HepG2 (cell line): ENCODE results near the gene SRSF1. TPM values are rescaled to one million over a fixed set of nuclear protein-coding genes. Genes with fewer than 3 reads are reported as not detected.

Source experiments
- ARID4A ChIP-seq: sonication (generic); formaldehyde crosslinking; IDR thresholded peaks from 2 replicates; pipeline ENCODE4 v1.5.0; 2020; ENCODE audit warnings: mild to moderate bottlenecking, missing genetic modification reagents, borderline replicate concordance
- ESRRA ChIP-seq: sonication (generic); formaldehyde crosslinking; IDR thresholded peaks from 2 replicates; pipeline ENCODE4 v1.5.1; 2020; ENCODE audit warnings: mild to moderate bottlenecking, low read depth, missing genetic modification reagents
- HES4 ChIP-seq: sonication (generic); formaldehyde crosslinking; IDR thresholded peaks from 2 replicates; pipeline ENCODE4 v1.9.0; 2021; ENCODE audit warnings: mild to moderate bottlenecking, missing genetic modification reagents, borderline replicate concordance
- HMG20B ChIP-seq: conservative IDR thresholded peaks from 2 replicates; pipeline ENCODE4 v1.6.1; 2016; ENCODE audit warnings: missing genetic modification reagents, missing compliant biosample characterization
- HNRNPK ChIP-seq: fragments of 200-400 bp; formaldehyde crosslinking; IDR thresholded peaks from 2 replicates; pipeline ENCODE4 v1.6.1; 2018; ENCODE audit warnings: low read length, low read depth, moderate library complexity, mild to moderate bottlenecking; ENCODE audit not compliant: poor library complexity, severe bottlenecking
- SMC3 ChIP-seq: IDR thresholded peaks from 2 replicates; pipeline ENCODE4 v1.6.1; 2011; ENCODE audit warnings: low read length, improper control_type of control experiment
- SPEN ChIP-seq: sonication (generic); formaldehyde crosslinking; IDR thresholded peaks from 2 replicates; pipeline ENCODE4 v1.5.1; 2020; ENCODE audit warnings: low read depth, mild to moderate bottlenecking, missing genetic modification reagents
- WIZ ChIP-seq: sonication (generic); formaldehyde crosslinking; IDR thresholded peaks from 2 replicates; pipeline ENCODE4 v1.5.1; 2020; ENCODE audit warnings: mild to moderate bottlenecking, missing genetic modification reagents
- ZBTB14 ChIP-seq: sonication (generic); formaldehyde crosslinking; IDR thresholded peaks from 2 replicates; pipeline ENCODE4 v1.4.0; 2020; ENCODE audit warnings: missing genetic modification reagents
- ZBTB26 ChIP-seq: IDR thresholded peaks from 2 replicates; pipeline ENCODE4 v1.6.1; 2016; ENCODE audit warnings: missing compliant biosample characterization, missing genetic modification reagents, borderline replicate concordance
- ZC3H13 ChIP-seq: sonication (generic); formaldehyde crosslinking; IDR thresholded peaks from 2 replicates; pipeline ENCODE4 v1.8.1; 2023; ENCODE audit warnings: mild to moderate bottlenecking, missing genetic modification reagents, moderate library complexity
- ZNF207 ChIP-seq: fragments of 450-650 bp; IDR thresholded peaks from 2 replicates; pipeline ENCODE4 v1.6.1; 2016; ENCODE audit warnings: antibody characterized with exemption, borderline replicate concordance
- ZNF225 ChIP-seq: sonication (generic); formaldehyde crosslinking; IDR thresholded peaks from 2 replicates; pipeline ENCODE4 v1.4.0; 2020; ENCODE audit warnings: mild to moderate bottlenecking, missing genetic modification reagents
- ZNF382 ChIP-seq: sonication (generic); formaldehyde crosslinking; IDR thresholded peaks from 2 replicates; pipeline ENCODE4 v1.5.0; 2020; ENCODE audit warnings: missing genetic modification reagents, mild to moderate bottlenecking, borderline replicate concordance
- ZNF850 ChIP-seq: sonication (generic); formaldehyde crosslinking; conservative IDR thresholded peaks from 2 replicates; pipeline ENCODE4 v1.9.0; 2021; ENCODE audit warnings: mild to moderate bottlenecking, missing genetic modification reagents
- polyA plus RNA-seq, 8 experiments: library from polyadenylated mRNA; depleted of rRNA in 3 of 8; stranded (reverse) in 7 of 8; unstranded in 1 of 8; fragments of >200 nt; fragmentation: Illumina TruSeq in 4 of 8; extraction: Trizol in 4 of 8; gene quantifications; 2 replicates each; pipeline versions ENCODE4 v1.2.1 to v1.2.3, GENCODE V29; 2011 to 2016; ENCODE audit warnings: low read depth in 4 of 8, missing spikeins in 1 of 8, mixed read lengths in 1 of 8; ENCODE audit not compliant: insufficient read depth in 1 of 8
- total RNA-seq, 5 experiments: library from RNA; depleted of rRNA; stranded (reverse); fragments of >200 nt; fragmentation: Illumina TruSeq; extraction: Trizol; gene quantifications; 2 replicates each; pipeline ENCODE4 v1.2.3, GENCODE V29; 2016; ENCODE audit warnings: low read depth in 1 of 5
- TF ChIP-seq, protein P1 (sequence below): sonication (generic); formaldehyde crosslinking; IDR thresholded peaks from 2 replicates; pipeline ENCODE4 v1.4.0; 2020; ENCODE audit warnings: missing genetic modification reagents, borderline replicate concordance
- TF ChIP-seq, protein P2 (sequence below): sonication (generic); formaldehyde crosslinking; IDR thresholded peaks from 2 replicates; pipeline ENCODE4 v1.8.1; 2023; ENCODE audit warnings: missing genetic modification reagents, mild to moderate bottlenecking, borderline replicate concordance

The SRSF1 gene
- total and polyA plus RNA-seq, 2 of the 13 experiments (the other 11 are each of a cell fraction or from before 2014, with no cell fraction given), result 142 to 445 TPM

GRCh38 chr17:57987581-57988300, 19.3 kb downstream of the SRSF1 start, which contains the start of gene VEZF1 (continued):
- TF ChIP-seq, protein P1, sequence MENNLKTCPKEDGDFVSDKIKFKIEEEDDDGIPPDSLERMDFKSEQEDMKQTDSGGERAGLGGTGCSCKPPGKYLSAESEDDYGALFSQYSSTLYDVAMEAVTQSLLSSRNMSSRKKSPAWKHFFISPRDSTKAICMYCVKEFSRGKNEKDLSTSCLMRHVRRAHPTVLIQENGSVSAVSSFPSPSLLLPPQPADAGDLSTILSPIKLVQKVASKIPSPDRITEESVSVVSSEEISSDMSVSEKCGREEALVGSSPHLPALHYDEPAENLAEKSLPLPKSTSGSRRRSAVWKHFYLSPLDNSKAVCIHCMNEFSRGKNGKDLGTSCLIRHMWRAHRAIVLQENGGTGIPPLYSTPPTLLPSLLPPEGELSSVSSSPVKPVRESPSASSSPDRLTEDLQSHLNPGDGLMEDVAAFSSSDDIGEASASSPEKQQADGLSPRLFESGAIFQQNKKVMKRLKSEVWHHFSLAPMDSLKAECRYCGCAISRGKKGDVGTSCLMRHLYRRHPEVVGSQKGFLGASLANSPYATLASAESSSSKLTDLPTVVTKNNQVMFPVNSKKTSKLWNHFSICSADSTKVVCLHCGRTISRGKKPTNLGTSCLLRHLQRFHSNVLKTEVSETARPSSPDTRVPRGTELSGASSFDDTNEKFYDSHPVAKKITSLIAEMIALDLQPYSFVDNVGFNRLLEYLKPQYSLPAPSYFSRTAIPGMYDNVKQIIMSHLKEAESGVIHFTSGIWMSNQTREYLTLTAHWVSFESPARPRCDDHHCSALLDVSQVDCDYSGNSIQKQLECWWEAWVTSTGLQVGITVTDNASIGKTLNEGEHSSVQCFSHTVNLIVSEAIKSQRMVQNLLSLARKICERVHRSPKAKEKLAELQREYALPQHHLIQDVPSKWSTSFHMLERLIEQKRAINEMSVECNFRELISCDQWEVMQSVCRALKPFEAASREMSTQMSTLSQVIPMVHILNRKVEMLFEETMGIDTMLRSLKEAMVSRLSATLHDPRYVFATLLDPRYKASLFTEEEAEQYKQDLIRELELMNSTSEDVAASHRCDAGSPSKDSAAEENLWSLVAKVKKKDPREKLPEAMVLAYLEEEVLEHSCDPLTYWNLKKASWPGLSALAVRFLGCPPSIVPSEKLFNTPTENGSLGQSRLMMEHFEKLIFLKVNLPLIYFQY (CRISPR knock-in tag), result peak; percentile 45; the same call in 1 of the 2 replicates
- TF ChIP-seq ZBTB14 (CRISPR knock-in tag) (no peak), HNRNPK (peak; percentile 86), ARID4A (CRISPR knock-in tag) (peak; percentile 35; the same call in 1 of the 2 replicates), ZBTB26 (CRISPR knock-in tag) (peak; percentile 43; the same call in 1 of the 2 replicates), ESRRA (CRISPR knock-in tag) (no peak), ZC3H13 (CRISPR knock-in tag) (peak; percentile 7; the same call in 1 of the 2 replicates), ZNF225 (CRISPR knock-in tag) (peak; percentile 85), ZNF850 (CRISPR knock-in tag) (no peak), SMC3 (no peak), SPEN (CRISPR knock-in tag) (no peak; the same call in 1 of the 2 replicates), WIZ (no peak), HES4 (CRISPR knock-in tag) (no peak; the same call in 1 of the 2 replicates), HMG20B (CRISPR knock-in tag) (0 out of 2 replicates have a peak, but pooled peaks have one; percentile 19), ZNF382 (CRISPR knock-in tag) (no peak), ZNF207 (no peak)
- TF ChIP-seq, protein P2, sequence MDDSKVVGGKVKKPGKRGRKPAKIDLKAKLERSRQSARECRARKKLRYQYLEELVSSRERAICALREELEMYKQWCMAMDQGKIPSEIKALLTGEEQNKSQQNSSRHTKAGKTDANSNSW, result peak; percentile 30; the same call in 1 of the 2 replicates
